Lower leg skin (tissue), 4 donors: Measurements from ENCODE around the gene PITPNM3. TPM values are rescaled to one million over a fixed set of nuclear protein-coding genes. Genes with fewer than 3 reads are reported as not detected.

Experiments used
- DNase-seq, 2 donors: peaks; one replicate each; pipeline ENCODE4 v3.0.0-alpha.2; 2019; ENCODE audit warnings: low spot score in 2 of 2
- H3K4me3 ChIP-seq: fragments of 200-600 bp; sonication (generic); 2 replicates; pipeline ENCODE4 v1.5.1; 2017; ENCODE audit warnings: mild to moderate bottlenecking, low read depth; ENCODE audit not compliant: poor library complexity, severe bottlenecking
- CTCF ChIP-seq, 3 donors: fragments of 450-650 bp; IDR thresholded peaks; one replicate each; pipeline ENCODE4 v1.5.1; 2016; ENCODE audit warnings: antibody characterized with exemption in 3 of 3, mild to moderate bottlenecking in 3 of 3, moderate library complexity in 2 of 3
- POLR2A ChIP-seq, 2 donors: fragments of 450-650 bp; IDR thresholded peaks; one replicate each; pipeline ENCODE4 v1.6.1; 2016 to 2017; ENCODE audit warnings: antibody characterized with exemption in 2 of 2, mild to moderate bottlenecking in 1 of 2, moderate library complexity in 1 of 2
- WGBS, 2 donors: methylation state at CpG; one replicate each; pipeline ENCODE4 v1.1.5; 2018; 5-methylcytosine and 5-hydroxymethylcytosine counted together
- intact Hi-C: fragments of 100-400 bp; cut with DNase I; formaldehyde crosslinking; loops from one replicate; pipeline ENCODE4 v1.15.0; 2023; ENCODE audit warnings: low total_unique reads
- total RNA-seq, 4 donors: library from RNA; depleted of rRNA; stranded (reverse); fragments of >200 nt; gene quantifications; one replicate each; pipeline ENCODE4 v1.1.0, GENCODE V29; 2016

The PITPNM3 gene
- total RNA-seq, 4 donors from 2014 or later = 11.9 to 19.5 (median 16.3) TPM

- no peak for DNase-seq
- no peak overlapping the region for H3K4me3 ChIP-seq
- TF ChIP-seq POLR2A (IDR thresholded peaks at IDR 0.05) (no peak), CTCF (IDR thresholded peaks at IDR 0.05) (no peak)
- intact Hi-C loops = no loop called here
- 94 to 96% methylated on average over 15 of the region's 15 CpGs for WGBS, 2 donors
Measured at GRCh38 chr17:6589266-6589946, 33.1 kb upstream of the PITPNM3 start.

GRCh38 chr17:6588165-6588564 lies 31.8 kb upstream of the PITPNM3 start:
- intact Hi-C loops = no loop called here
- TF ChIP-seq POLR2A (IDR thresholded peaks at IDR 0.05) (no peak), CTCF (IDR thresholded peaks at IDR 0.05) (no peak)
- WGBS, 2 donors = 96 to 97% methylated on average over 5 of the region's 5 CpGs

GRCh38 chr17:6587310-6587709 lies 31.0 kb upstream of the PITPNM3 start:
- 90 to 91% methylated on average over 4 of the region's 4 CpGs for WGBS, 2 donors
- no peak overlapping the region for H3K4me3 ChIP-seq
- intact Hi-C loops = no loop called here
- TF ChIP-seq CTCF (IDR thresholded peaks at IDR 0.05) = no peak
- no peak for TF ChIP-seq POLR2A (IDR thresholded peaks at IDR 0.05)
- no peak for DNase-seq

More at GRCh38 chr17:6588165-6588564, 31.8 kb upstream of the PITPNM3 start:
- no peak overlapping the region for H3K4me3 ChIP-seq
- no peak for DNase-seq

- H3K4me3 ChIP-seq = no peak overlapping the region
- 98 to 100% methylated on average over 4 of the region's 4 CpGs for WGBS, 2 donors
- no peak for TF ChIP-seq CTCF (IDR thresholded peaks at IDR 0.05)
- intact Hi-C loops = no loop called here
- DNase-seq = no peak
Measured at GRCh38 chr17:6583411-6583810, 27.1 kb upstream of the PITPNM3 start.

- TF ChIP-seq CTCF (IDR thresholded peaks at IDR 0.05) = no peak
- no peak for TF ChIP-seq POLR2A (IDR thresholded peaks at IDR 0.05)
- H3K4me3 ChIP-seq = no peak overlapping the region
- DNase-seq = no peak
- intact Hi-C loops = no loop called here
- 88 to 97% methylated on average over 9 of the region's 9 CpGs for WGBS, 2 donors
Measured at GRCh38 chr17:6580625-6581024, 24.3 kb upstream of the PITPNM3 start.

- no peak for DNase-seq
- intact Hi-C loops = no loop called here
- TF ChIP-seq POLR2A (IDR thresholded peaks at IDR 0.05) (no peak), CTCF (IDR thresholded peaks at IDR 0.05) (no peak)
- 71 to 76% methylated on average over 6 of the region's 6 CpGs for WGBS, 2 donors
- no peak overlapping the region for H3K4me3 ChIP-seq
Measured at GRCh38 chr17:6578491-6578890, 22.1 kb upstream of the PITPNM3 start.
